Esophagus muscularis mucosa (tissue), 4 donors: ENCODE results near the gene LMF1. TPM values are rescaled to one million over a fixed set of nuclear protein-coding genes. Genes with fewer than 3 reads are reported as not detected.

Source experiments
- DNase-seq: peaks from one replicate; pipeline ENCODE4 v3.0.0-alpha.2; 2017; ENCODE audit errors: extremely low spot score
- H3K27ac ChIP-seq, 4 donors: fragments of 200-600 bp; sonication (generic); replicated peaks in 1 of 4; 1 replicate in 3 of 4; 2 replicates in 1 of 4; pipeline ENCODE4 v1.5.1; 2016 to 2019; ENCODE audit warnings: mild to moderate bottlenecking in 1 of 4
- H3K27me3 ChIP-seq, 4 donors: fragments of 200-600 bp; sonication (generic); one replicate each; pipeline versions ENCODE4 v1.5.1 to v1.6.0; 2016 to 2019
- H3K36me3 ChIP-seq, 4 donors: fragments of 200-600 bp; sonication (generic); one replicate each; pipeline ENCODE4 v1.5.1; 2016 to 2019
- H3K4me1 ChIP-seq, 4 donors: fragments of 200-600 bp; sonication (generic); one replicate each; pipeline ENCODE4 v1.5.1; 2016 to 2019
- H3K4me3 ChIP-seq, 4 donors: fragments of 200-600 bp; sonication (generic); 1 replicate in 2 of 4; 2 replicates in 2 of 4; pipeline ENCODE4 v1.5.1; 2016 to 2019; ENCODE audit warnings: mild to moderate bottlenecking in 4 of 4, moderate library complexity in 1 of 4
- H3K9me3 ChIP-seq, 4 donors: fragments of 200-600 bp; sonication (generic); 1 replicate in 3 of 4; 2 replicates in 1 of 4; pipeline ENCODE4 v1.5.1; 2016 to 2019
- CTCF ChIP-seq, 3 experiments: fragments of 200-600 bp in 2 of 3; fragments of 450-650 bp in 1 of 3; sonication (generic) in 2 of 3; IDR thresholded peaks; one replicate each; pipeline ENCODE4 v1.5.1; 2017 to 2019; ENCODE audit warnings: antibody characterized with exemption in 3 of 3, mild to moderate bottlenecking in 2 of 3, moderate library complexity in 1 of 3
- EP300 ChIP-seq: sonication (generic); formaldehyde crosslinking; IDR thresholded peaks from one replicate; pipeline ENCODE4 v1.6.1; 2017; ENCODE audit warnings: antibody characterized with exemption
- POLR2A ChIP-seq: fragments of 450-650 bp; IDR thresholded peaks from one replicate; pipeline ENCODE4 v1.6.1; 2017; ENCODE audit warnings: antibody characterized with exemption, moderate library complexity, mild to moderate bottlenecking, low read depth
- POLR2AphosphoS5 ChIP-seq, 2 donors: sonication (generic); formaldehyde crosslinking; IDR thresholded peaks; one replicate each; pipeline ENCODE4 v1.6.1; 2017; ENCODE audit warnings: antibody characterized with exemption in 2 of 2
- WGBS: methylation state at CpG from one replicate; pipeline ENCODE4 v1.1.5; 2018; 5-methylcytosine and 5-hydroxymethylcytosine counted together
- intact Hi-C: fragments of 100-400 bp; cut with DNase I; formaldehyde crosslinking; loops from one replicate; pipeline ENCODE4 v1.15.1; 2023
- total RNA-seq, 4 donors: library from RNA; depleted of rRNA; stranded (reverse); fragments of >200 nt; gene quantifications; one replicate each; pipeline versions ENCODE4 v1.1.0 to v1.2.1, GENCODE V29; 2016

LMF1 gene
- total RNA-seq, 4 donors from 2014 or later: 14.5 to 32.0 (median 23.8) TPM

GRCh38 chr16:1000608-1001007 is 29.8 kb upstream of the LMF1 start:
- DNase-seq: no peak
- WGBS: 82% methylated on average over 13 of the region's 17 CpGs
- TF ChIP-seq EP300: no peak
- H3K9me3 ChIP-seq: peaks cover 0 to 12% (median 6%) of the 10 kb centered on the region in 4 donors
- H3K36me3 ChIP-seq: no peaks in the 10 kb centered on the region
- H3K27me3 ChIP-seq: peaks cover 0 to 59% (median 4%) of the 10 kb centered on the region in 4 donors
- no peak overlapping the region for H3K4me3 ChIP-seq
- no peak overlapping the region for H3K27ac ChIP-seq
- H3K4me1 ChIP-seq: peaks cover 9 to 27% (median 13%) of the 10 kb centered on the region in 4 donors
- intact Hi-C loops: no loop called here

GRCh38 chr16:999677-1000076 is 28.9 kb upstream of the LMF1 start:
- no peak for DNase-seq
- no peak for TF ChIP-seq POLR2AphosphoS5 (IDR thresholded peaks at IDR 0.05)
- no peak for TF ChIP-seq POLR2A
- TF ChIP-seq EP300: no peak
- TF ChIP-seq CTCF (IDR thresholded peaks at IDR 0.05): no peak
- intact Hi-C loops: no loop called here
- H3K4me3 ChIP-seq: no peak overlapping the region
- WGBS: no CpG with 5 or more reads among the region's 11 CpGs
- H3K27me3 ChIP-seq: peaks cover 0 to 66% (median 4%) of the 10 kb centered on the region in 4 donors
- no peak overlapping the region for H3K27ac ChIP-seq
- peaks cover 9 to 27% (median 13%) of the 10 kb centered on the region in 4 donors for H3K4me1 ChIP-seq
- peaks cover 0 to 21% (median 15%) of the 10 kb centered on the region in 4 donors for H3K9me3 ChIP-seq
- H3K36me3 ChIP-seq: no peaks in the 10 kb centered on the region

GRCh38 chr16:998615-999014 is 27.8 kb upstream of the LMF1 start:
- peaks cover 0 to 27% (median 18%) of the 10 kb centered on the region in 4 donors for H3K9me3 ChIP-seq
- WGBS: 87% methylated on average over 11 of the region's 11 CpGs
- TF ChIP-seq POLR2A: no peak
- TF ChIP-seq EP300: no peak
- no peak for TF ChIP-seq CTCF (IDR thresholded peaks at IDR 0.05)
- TF ChIP-seq POLR2AphosphoS5 (IDR thresholded peaks at IDR 0.05): no peak
- no peak overlapping the region for H3K27ac ChIP-seq
- H3K36me3 ChIP-seq: no peaks in the 10 kb centered on the region
- H3K4me1 ChIP-seq: peaks cover 9 to 27% (median 13%) of the 10 kb centered on the region in 4 donors
- H3K4me3 ChIP-seq: no peak overlapping the region
- peaks cover 0 to 70% (median 4%) of the 10 kb centered on the region in 4 donors for H3K27me3 ChIP-seq
- intact Hi-C loops: no loop called here
- no peak for DNase-seq

GRCh38 chr16:998211-998610 is 27.4 kb upstream of the LMF1 start:
- Histone ChIP-seq H3K36me3 (no peaks in the 10 kb centered on the region), H3K27me3 (peaks cover 0 to 70% (median 4%) of the 10 kb centered on the region in 4 donors), H3K9me3 (peaks cover 0 to 27% (median 18%) of the 10 kb centered on the region in 4 donors), H3K4me1 (peaks cover 9 to 24% (median 11%) of the 10 kb centered on the region in 4 donors), H3K27ac (no peak overlapping the region), H3K4me3 (peak overlapping the region in 1 of 4 donors; percentile 16)
- TF ChIP-seq CTCF (IDR thresholded peaks at IDR 0.05) (no peak), EP300 (no peak), POLR2AphosphoS5 (IDR thresholded peaks at IDR 0.05) (no peak), POLR2A (no peak)
- DNase-seq: no peak
- WGBS: 90% methylated on average over 4 of the region's 11 CpGs
- intact Hi-C loops: no loop called here

GRCh38 chr16:997440-998051 is 26.8 kb upstream of the LMF1 start:
- intact Hi-C loops: no loop called here
- WGBS: 43% methylated on average over 16 of the region's 39 CpGs
- Histone ChIP-seq H3K4me3 (peak overlapping the region in 3 of 4 donors; percentile 16 to 27 (median 22)), H3K27ac (no peak overlapping the region), H3K27me3 (peaks cover 0 to 75% (median 4%) of the 10 kb centered on the region in 4 donors), H3K9me3 (peaks cover 0 to 27% (median 18%) of the 10 kb centered on the region in 4 donors), H3K36me3 (no peaks in the 10 kb centered on the region), H3K4me1 (peaks cover 3 to 17% (median 7%) of the 10 kb centered on the region in 4 donors)
- TF ChIP-seq POLR2AphosphoS5 (IDR thresholded peaks at IDR 0.05): peak; percentile 26 to 43
- TF ChIP-seq EP300: no peak
- no peak for DNase-seq
